AG04450 (cell line): ENCODE data around the gene NSRP1. TPM values are rescaled to one million over a fixed set of nuclear protein-coding genes. Genes with fewer than 3 reads are reported as not detected.

Experiments
- CTCF ChIA-PET: fragments of 300-600, 350-600 bp; formaldehyde crosslinking; extraction: SDS; loops from one replicate; lab custom pipeline; 2022; ENCODE audit warnings: antibody characterized with exemption, inconsistent platforms; lab: Charles Lee
- POLR2A ChIA-PET: fragments of 350-600 bp; formaldehyde crosslinking; extraction: SDS; loops from one replicate; lab custom pipeline; 2021; ENCODE audit warnings: antibody characterized with exemption, inconsistent platforms; lab: Yijun Ruan, JAX
- DNase-seq: peaks from one replicate; pipeline ENCODE4 v3.0.0-alpha.2; 2011; ENCODE audit warnings: low read depth, low spot score
- H3K27ac ChIP-seq: one replicate; pipeline ENCODE4 v1.5.1; 2012; ENCODE audit warnings: low read depth, low read length, control low read depth
- H3K27me3 ChIP-seq: one replicate; pipeline ENCODE4 v1.6.0; 2012; ENCODE audit warnings: low read length; ENCODE audit not compliant: control insufficient read depth, insufficient read depth
- H3K4me3 ChIP-seq: 2 replicates; pipeline ENCODE4 v1.5.1; 2011; ENCODE audit warnings: mild to moderate bottlenecking, low read depth, low read length, control low read depth
- H3K9me3 ChIP-seq: 2 replicates; pipeline ENCODE4 v1.5.1; 2012; ENCODE audit warnings: low read length; ENCODE audit not compliant: control insufficient read depth, insufficient read depth
- polyA minus RNA-seq: library from RNA; depleted of rRNA, polyadenylated mRNA; stranded (reverse); fragments of >200 nt; gene quantifications from 2 replicates; pipeline ENCODE4 v1.2.3, GENCODE V29; 2011; rRNA and poly(A)+ RNA removed
- polyA plus RNA-seq: library from polyadenylated mRNA; depleted of rRNA; stranded (reverse); fragments of >200 nt; gene quantifications from 2 replicates; pipeline ENCODE4 v1.2.3, GENCODE V29; 2011; rRNA removed
- TF ChIP-seq, protein P1 (sequence below): IDR thresholded peaks from 2 replicates; pipeline ENCODE4 v1.5.1; 2011; ENCODE audit warnings: low read depth, low read length, control low read depth, inconsistent platforms

NSRP1 gene
- polyA plus RNA-seq (14.8 and 18.6 TPM in 2 replicates), polyA minus RNA-seq (9.9 and 10.6 TPM in 2 replicates)

DNA sequence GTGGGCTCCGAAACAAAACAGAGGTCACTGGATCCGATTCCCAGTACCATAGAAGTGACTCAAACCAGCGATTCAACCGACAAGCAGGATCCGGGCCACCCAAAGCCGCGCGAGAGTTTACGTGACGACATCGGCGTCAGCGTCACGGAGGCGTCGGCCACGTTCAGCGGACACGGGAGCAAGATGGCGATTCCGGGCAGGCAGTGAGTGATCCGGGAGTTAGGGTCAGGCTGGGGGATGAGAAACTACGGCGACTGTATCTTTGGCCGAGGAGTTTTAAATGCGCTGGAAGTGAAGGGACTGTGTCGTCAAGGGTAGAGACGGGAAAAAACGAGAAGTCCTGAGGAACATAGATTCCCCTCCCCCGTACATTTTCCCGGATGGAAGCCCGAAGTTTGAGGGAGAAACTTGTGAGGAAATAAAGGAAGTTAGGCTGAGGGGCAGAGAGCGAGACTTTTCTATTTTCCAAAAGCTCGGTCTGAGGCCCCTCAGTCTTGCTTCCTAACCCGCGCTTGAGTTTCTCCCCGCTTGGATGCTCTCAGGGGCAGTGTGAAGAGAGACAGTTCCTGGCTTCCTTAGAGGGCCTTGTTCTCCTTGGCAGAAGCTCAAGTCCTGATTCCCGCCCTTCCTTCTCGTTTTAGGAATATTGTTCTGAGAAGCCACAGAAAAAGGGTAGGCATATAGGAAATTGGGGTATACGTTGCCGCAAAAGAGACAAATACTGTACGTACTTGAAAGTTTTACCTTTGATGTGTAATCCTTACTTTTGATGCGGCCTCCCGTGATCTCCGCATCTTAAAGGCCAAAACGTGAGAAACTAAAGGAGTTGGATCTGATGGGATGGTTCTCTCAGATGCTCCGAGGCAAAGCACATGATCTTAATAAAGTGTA, at the start of gene NSRP1:
Gene NSRP1, plus strand, starts transcription at position 156 of the 891 bp plus-strand sequence. Its CDS starts 28 bp downstream, at position 184.
- CTCF ChIA-PET = interaction anchor here (0.6 to 1.6 kb wide), 5 partner anchors 9 to 219 kb away, joined by 3 to 16 read pairs (median 5); no protein-coding TSS in a partner anchor
- TF ChIP-seq, protein P1, sequence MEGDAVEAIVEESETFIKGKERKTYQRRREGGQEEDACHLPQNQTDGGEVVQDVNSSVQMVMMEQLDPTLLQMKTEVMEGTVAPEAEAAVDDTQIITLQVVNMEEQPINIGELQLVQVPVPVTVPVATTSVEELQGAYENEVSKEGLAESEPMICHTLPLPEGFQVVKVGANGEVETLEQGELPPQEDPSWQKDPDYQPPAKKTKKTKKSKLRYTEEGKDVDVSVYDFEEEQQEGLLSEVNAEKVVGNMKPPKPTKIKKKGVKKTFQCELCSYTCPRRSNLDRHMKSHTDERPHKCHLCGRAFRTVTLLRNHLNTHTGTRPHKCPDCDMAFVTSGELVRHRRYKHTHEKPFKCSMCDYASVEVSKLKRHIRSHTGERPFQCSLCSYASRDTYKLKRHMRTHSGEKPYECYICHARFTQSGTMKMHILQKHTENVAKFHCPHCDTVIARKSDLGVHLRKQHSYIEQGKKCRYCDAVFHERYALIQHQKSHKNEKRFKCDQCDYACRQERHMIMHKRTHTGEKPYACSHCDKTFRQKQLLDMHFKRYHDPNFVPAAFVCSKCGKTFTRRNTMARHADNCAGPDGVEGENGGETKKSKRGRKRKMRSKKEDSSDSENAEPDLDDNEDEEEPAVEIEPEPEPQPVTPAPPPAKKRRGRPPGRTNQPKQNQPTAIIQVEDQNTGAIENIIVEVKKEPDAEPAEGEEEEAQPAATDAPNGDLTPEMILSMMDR = no peak
- H3K27ac ChIP-seq = peak within 1 kb of the TSS; percentile 97
- H3K9me3 ChIP-seq = no peaks in the 10 kb centered on the region
- peak within 1 kb of the TSS; percentile 87 for H3K4me3 ChIP-seq
- POLR2A ChIA-PET = interaction anchor here (0.7 kb wide), 1 partner anchor 12 kb away, joined by 4 read pairs; no protein-coding TSS in a partner anchor
- H3K27me3 ChIP-seq = no peaks in the 10 kb centered on the region
- DNase-seq = peak; percentile 83

DNA sequence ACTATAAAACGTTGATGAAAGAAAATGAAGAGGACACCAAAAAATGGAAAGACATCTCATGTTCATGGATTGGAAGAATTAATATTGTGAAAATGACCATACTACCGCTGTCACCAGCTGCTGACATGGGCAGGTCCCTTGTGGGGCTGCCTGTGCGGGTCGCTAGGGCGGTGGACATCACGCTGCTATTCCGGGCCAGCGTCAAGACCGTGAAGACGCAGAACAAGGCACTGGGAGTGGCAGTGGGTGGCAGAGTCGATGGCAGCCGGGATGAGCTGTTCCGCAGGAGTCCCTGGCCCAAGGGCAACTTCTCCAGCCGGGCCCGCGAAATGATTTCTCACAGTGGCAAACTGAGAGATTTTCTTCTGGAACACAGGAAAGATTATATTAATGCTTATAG, 48.2 kb upstream of the NSRP1 start:
- Histone ChIP-seq H3K9me3 (peaks cover 10% of the 10 kb centered on the region; the same call in 1 of the 2 replicates), H3K4me3 (no peak overlapping the region), H3K27ac (no peak overlapping the region), H3K27me3 (peaks cover 23% of the 10 kb centered on the region)
- POLR2A ChIA-PET = no interaction called here
- DNase-seq = no peak
- CTCF ChIA-PET = no interaction called here
- TF ChIP-seq, protein P1 = no peak

- Histone ChIP-seq H3K27ac (no peak overlapping the region), H3K9me3 (no peaks in the 10 kb centered on the region), H3K27me3 (peaks cover 21% of the 10 kb centered on the region), H3K4me3 (no peak overlapping the region)
- no peak for DNase-seq
- ChIA-PET CTCF (interaction anchor here (1.0 kb wide), 2 partner anchors 19 to 30 kb away, joined by 3 to 5 read pairs; no protein-coding TSS in a partner anchor), POLR2A (no interaction called here)
- TF ChIP-seq, protein P1 = no peak
These were observed 42.4 kb upstream of the NSRP1 start for GRCh38 chr17:30074254-30074653.

DNA sequence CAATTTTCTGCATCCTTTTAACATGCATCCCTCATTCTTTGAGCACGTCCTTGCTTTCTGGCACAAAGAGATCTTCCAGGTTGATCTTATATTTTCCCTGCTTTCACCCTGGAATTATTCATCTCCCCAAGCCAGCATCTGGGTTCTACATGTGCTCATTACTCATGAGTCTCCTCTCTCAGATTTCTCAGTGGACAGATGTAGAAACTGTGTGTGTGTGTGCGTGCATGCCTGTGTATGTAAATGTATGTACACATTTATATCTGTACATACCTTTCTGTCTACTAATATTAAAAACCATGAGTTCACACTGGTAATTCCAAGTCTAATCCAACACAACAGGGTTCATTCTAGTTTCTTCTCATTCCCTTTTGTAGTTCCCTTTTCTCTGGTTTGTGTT, 41.9 kb upstream of the NSRP1 start:
- H3K9me3 ChIP-seq = no peaks in the 10 kb centered on the region
- H3K27me3 ChIP-seq = peaks cover 18% of the 10 kb centered on the region
- CTCF ChIA-PET = interaction anchor here (1.0 kb wide), 2 partner anchors 19 to 30 kb away, joined by 3 to 5 read pairs; no protein-coding TSS in a partner anchor
- no peak overlapping the region for H3K4me3 ChIP-seq
- TF ChIP-seq, protein P1 = no peak
- no peak overlapping the region for H3K27ac ChIP-seq
- POLR2A ChIA-PET = no interaction called here
- no peak for DNase-seq
